Measurements from ENCODE around the gene MAST4. TPM values are rescaled to one million over a fixed set of nuclear protein-coding genes. Genes with fewer than 3 reads are reported as not detected.

The MAST4 gene
- total and polyA plus RNA-seq, 2 of the 4 experiments (the other 2 are of a cell fraction), result 4.8 to 6.8 TPM

- Histone ChIP-seq H3K18ac (ENCODE audit: low read depth, low read length) (no peak overlapping the region), H2BK120ac (ENCODE audit: low read depth, low read length) (no peak overlapping the region), H3K27me3 (ENCODE audit: control insufficient read depth, insufficient read depth, low read length) (no peaks in the 10 kb centered on the region), H2AK5ac (ENCODE audit: low read depth, low read length) (no peak overlapping the region), H3K4me1 (ENCODE audit: control insufficient read depth, insufficient read depth, low read length) (no peaks in the 10 kb centered on the region), H3K27ac (ENCODE audit: insufficient read depth, low read length) (no peak overlapping the region), H2BK5ac (ENCODE audit: low read depth, low read length, poor library complexity, severe bottlenecking) (no peak overlapping the region), H4K8ac (ENCODE audit: low read depth in 2 of 2, low read length in 2 of 2) (no peak overlapping the region), H3K79me1 (ENCODE audit: low read depth in 1 of 2, low read length in 2 of 2) (peaks cover 3 to 9% of the 10 kb centered on the region in 2 experiments; a peak in 1 of 4 replicates), H4K20me1 (ENCODE audit: insufficient read depth, low read length) (no peaks in the 10 kb centered on the region), H3K36me3 (ENCODE audit: control insufficient read depth, insufficient read depth, low read length) (no peaks in the 10 kb centered on the region), H4K5ac (ENCODE audit: low read depth, low read length) (no peak overlapping the region), H3K4me3 (ENCODE audit: insufficient read depth, low read depth, low read length) (no peak overlapping the region), H3K9me3 (ENCODE audit: control insufficient read depth, insufficient read depth, low read length) (no peaks in the 10 kb centered on the region), H2BK20ac (ENCODE audit: low read depth, low read length) (no peak overlapping the region), H2AFZ (replicated peaks; ENCODE audit: low read length, poor library complexity) (no peak overlapping the region), H3K9me1 (ENCODE audit: insufficient read depth, low read length) (no peaks in the 10 kb centered on the region), H2AK9ac (replicated peaks; ENCODE audit: low read depth, low read length, poor library complexity) (no peak overlapping the region), H3K9ac (ENCODE audit: low read depth, low read length) (no peak overlapping the region), H3K56ac (ENCODE audit: extremely low read depth, insufficient read depth, low read length) (no peak overlapping the region), H4K91ac (ENCODE audit: insufficient read depth, low read depth, low read length) (no peak overlapping the region), H2BK15ac (ENCODE audit: low read depth, low read length) (no peak overlapping the region), H3K4ac (ENCODE audit: low read depth, low read length) (no peak overlapping the region), H3K4me2 (ENCODE audit: low read depth, low read length) (no peak overlapping the region), H3K23ac (ENCODE audit: low read depth, low read length) (no peak overlapping the region), H3K14ac (replicated peaks; ENCODE audit: low read depth, low read length) (no peak overlapping the region)
- no peak for TF ChIP-seq BHLHE40 (IDR thresholded peaks at IDR 0.05; ENCODE audit: low read depth, low read length)
- TF ChIP-seq USF2 (IDR thresholded peaks at IDR 0.05; ENCODE audit: low read depth, low read length), result no peak
- TF ChIP-seq MAFK (IDR thresholded peaks at IDR 0.05; ENCODE audit: low read depth, low read length), result no peak
- no peak for TF ChIP-seq SMC3 (IDR thresholded peaks at IDR 0.05; ENCODE audit: low read depth, low read length)
- no peak for TF ChIP-seq FOS (IDR thresholded peaks at IDR 0.05; ENCODE audit: low read depth, low read length)
- no peak for TF ChIP-seq MXI1 (IDR thresholded peaks at IDR 0.05; ENCODE audit: borderline replicate concordance, low read depth, low read length)
- no peak for TF ChIP-seq RCOR1 (IDR thresholded peaks at IDR 0.05; ENCODE audit: insufficient replicate concordance, low read length)
- TF ChIP-seq POLR2A (IDR thresholded peaks at IDR 0.05; ENCODE audit: low read depth, low read length), result no peak
- TF ChIP-seq NFE2L2 (IDR thresholded peaks at IDR 0.05; ENCODE audit: low read depth, low read length), result no peak
- DNase-seq (no peak), ATAC-seq (ENCODE audit: low read depth) (no peak)
- ChIA-PET POLR2A (ENCODE audit: unreplicated experiment) (no interaction called here), CTCF (no interaction called here)
- no TSS peak for BruUV-seq (replicated peaks)
- in situ Hi-C loops (cut with MboI; ENCODE audit: low sequenced_read_pairs) (no loop called here), dilution Hi-C loops (cut with HindIII; ENCODE audit: low sequenced_read_pairs, unreplicated experiment) (no loop called here), intact Hi-C loops (cut with micrococcal nuclease) (no loop called here)
- WGBS, 2 experiments (ENCODE audit: extremely low coverage in 2 of 2, insufficient read length in 1 of 2), result 100% methylated on average over 1 of the region's 4 CpGs; no CpG with 5 or more reads in 1 of the 2 experiments
Measured at GRCh38 chr5:67077296-67077695, 481.1 kb downstream of the MAST4 start.

All from IMR-90 (cell line).